ENCODE data around the gene PAPPA.

Gene PAPPA

GRCh38 chr9:116355153-116355921, 201.7 kb downstream of the PAPPA start:
- DNase-seq: no peak

GRCh38 chr9:116358251-116358650, 204.7 kb downstream of the PAPPA start:
- DNase-seq: no peak

GRCh38 chr9:116360016-116360415, 206.4 kb downstream of the PAPPA start:
- no peak for DNase-seq

DNA sequence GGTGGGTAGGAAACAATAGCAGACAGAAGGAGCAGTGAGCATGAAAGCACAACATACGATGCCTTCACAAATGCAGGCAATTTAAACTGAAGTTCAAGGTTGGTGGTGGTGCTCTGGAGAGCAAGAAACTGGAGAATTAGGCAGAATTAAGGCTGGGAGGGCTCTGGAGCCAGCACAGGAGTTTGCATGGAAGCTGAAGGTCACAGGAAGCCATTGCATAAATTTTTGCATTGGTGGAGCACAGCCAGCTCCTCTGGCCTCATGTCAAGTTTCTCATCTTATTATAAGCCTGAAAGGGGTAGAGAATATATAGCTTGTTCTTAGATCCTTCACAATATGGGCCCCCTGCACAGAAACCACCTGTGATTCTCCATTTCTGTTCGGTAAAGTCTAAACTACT, 207.4 kb downstream of the PAPPA start:
- DNase-seq: no peak

DNA sequence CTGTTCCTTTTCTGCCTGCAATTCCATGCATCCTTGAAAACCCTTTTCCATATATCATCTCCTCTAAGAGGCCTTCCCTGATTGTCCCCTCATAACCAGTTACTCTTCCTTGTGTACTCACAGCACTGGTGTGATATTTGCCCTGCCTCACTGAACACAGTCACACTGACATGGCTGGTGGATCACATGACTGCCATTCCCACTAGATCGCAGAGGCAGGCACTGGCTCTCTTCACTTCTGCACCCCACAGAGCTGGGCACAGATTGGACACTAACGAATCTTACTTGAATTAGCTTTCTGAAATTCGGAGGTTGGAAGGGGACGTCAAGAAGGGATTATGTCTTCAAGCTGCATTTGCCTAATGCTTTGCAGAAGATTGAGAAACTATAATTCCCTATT, 208.0 kb downstream of the PAPPA start:
- DNase-seq: no peak

GRCh38 chr9:116362493-116362892, 208.9 kb downstream of the PAPPA start:
- DNase-seq: no peak

DNA sequence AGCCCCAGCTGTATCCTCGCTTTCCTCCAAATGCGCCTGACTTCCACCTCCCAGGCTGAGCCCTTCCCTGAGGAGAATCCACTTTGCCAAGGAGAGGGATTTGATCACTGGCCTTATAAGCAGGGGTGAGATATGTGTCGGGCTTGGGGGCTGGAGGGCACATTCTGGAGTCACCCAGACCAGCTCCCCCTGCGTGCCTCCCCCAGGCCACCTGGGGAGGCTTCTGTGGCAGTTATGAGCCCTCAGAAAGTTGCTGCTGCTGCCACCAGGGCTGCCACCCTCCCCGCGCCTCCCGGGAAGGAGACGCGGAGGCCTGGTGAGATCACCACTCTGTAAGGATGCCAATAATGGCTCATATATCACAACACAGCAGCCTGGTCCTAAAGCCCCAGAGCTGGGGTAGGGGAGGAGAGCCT, 211.5 kb downstream of the PAPPA start:
- DNase-seq: no peak

- no peak for DNase-seq
Observed at GRCh38 chr9:116366241-116366640, 212.7 kb downstream of the PAPPA start.

DNA sequence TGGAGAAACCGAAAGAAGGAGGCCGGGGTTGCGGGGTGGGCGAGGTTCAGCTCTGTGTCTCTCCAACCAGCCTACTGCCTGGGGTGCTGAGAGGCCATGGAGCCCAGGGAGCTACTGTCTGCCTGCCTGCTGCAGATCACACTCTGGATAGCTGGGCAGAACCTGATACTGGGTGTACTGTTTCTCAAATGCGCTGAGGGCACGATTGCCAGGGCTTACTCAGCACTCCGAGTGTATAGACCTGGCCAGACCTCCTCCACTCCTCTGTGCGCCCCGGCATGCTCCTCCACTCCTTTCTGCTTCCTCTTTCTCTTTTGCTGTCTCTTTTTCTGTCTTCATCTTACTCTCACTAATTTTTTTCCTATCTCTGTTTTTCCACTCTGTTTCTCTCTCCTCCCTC, 215.1 kb downstream of the PAPPA start:
- DNase-seq: no peak

DNA sequence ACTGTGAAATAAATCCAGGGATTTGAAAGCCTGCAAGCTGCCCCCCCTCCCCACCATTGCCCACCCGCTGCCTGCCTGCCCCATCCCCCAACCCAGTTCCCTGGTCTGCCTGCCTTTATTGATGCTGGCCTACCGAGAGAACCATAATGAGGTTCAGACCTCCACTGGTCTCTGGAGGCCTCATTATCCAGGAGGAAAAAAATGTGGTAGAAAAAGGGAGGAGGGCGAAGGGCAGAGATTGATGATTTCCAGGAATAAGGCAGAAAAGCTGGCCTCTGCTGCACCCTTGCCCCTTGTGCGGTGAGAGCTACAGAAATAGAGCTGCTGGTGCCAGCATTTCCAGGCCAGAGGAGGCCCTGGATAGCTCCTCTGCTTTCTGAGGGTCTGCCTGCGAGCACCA, 216.1 kb downstream of the PAPPA start:
- no peak for DNase-seq

- no peak for DNase-seq
Observed at GRCh38 chr9:116370556-116370955, 217.0 kb downstream of the PAPPA start.

- no peak for DNase-seq
Observed at GRCh38 chr9:116372081-116372673, 218.6 kb downstream of the PAPPA start.

- no peak for DNase-seq
Observed at GRCh38 chr9:116372786-116373185, 219.2 kb downstream of the PAPPA start.

- no peak for DNase-seq
Observed at GRCh38 chr9:116377179-116377798, 223.7 kb downstream of the PAPPA start.

- no peak for DNase-seq
Observed at GRCh38 chr9:116378873-116379272, 225.3 kb downstream of the PAPPA start.

- DNase-seq: no peak
Observed at GRCh38 chr9:116379821-116380220, 226.2 kb downstream of the PAPPA start.

GRCh38 chr9:116380496-116380995, 227.0 kb downstream of the PAPPA start:
- no peak for DNase-seq

- DNase-seq: no peak
Observed at GRCh38 chr9:116381350-116381749, 227.8 kb downstream of the PAPPA start.

DNA sequence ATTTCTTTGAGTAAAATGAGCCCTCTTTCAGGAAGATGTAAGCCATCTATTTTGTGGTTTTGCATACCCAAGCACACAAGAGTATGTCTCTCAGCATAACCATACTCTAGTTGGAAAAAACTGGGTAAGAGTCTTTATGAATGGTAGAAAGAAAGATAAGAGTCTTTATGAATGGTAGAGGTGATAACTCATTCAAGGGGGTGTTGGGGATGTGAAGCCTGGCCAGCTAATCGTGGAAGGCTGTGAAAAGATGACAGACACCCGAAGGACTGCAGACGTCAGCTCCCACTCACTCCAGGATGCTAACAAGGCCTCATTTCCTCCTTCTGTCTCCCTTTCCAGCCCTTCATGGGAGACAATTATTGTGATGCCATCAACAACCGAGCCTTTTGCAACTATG, 228.5 kb downstream of the PAPPA start:
- no peak for DNase-seq

- DNase-seq: no peak
Observed at GRCh38 chr9:116383133-116383532, 229.5 kb downstream of the PAPPA start.

GRCh38 chr9:116383936-116384335, 230.3 kb downstream of the PAPPA start:
- DNase-seq: no peak

- DNase-seq: no peak
Observed at GRCh38 chr9:116387934-116388698, 234.5 kb downstream of the PAPPA start.

GRCh38 chr9:116389541-116390302, 236.1 kb downstream of the PAPPA start:
- DNase-seq: no peak
